ENCODE measurements around the gene SFRP2.

The SFRP2 gene

DNA sequence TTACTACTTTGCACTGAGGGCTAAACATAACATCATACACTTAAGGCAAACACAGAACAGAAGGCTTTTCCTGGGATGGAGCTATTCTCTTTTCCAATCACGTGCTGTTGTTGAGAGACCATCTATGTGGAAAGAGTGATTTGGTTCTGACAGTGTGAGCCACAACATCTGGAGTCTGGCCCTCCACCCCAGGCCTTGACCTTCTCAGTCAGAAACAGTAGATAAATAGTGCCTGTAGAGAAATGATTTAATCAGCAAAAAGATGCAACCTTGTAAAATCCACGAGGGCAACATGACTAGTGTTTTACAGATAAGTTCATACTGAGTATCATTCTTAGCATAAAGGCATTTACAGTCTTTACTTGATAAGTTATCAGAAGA lies 10.8 kb upstream of the SFRP2 start:
- Histone ChIP-seq H3K4me1 (ENCODE audit: insufficient read depth, low read length) (peaks cover 4% of the 10 kb centered on the region; the same call in 1 of the 2 replicates), H3K9me3 (ENCODE audit: insufficient read depth, low read length, severe bottlenecking) (no peaks in the 10 kb centered on the region), H3K36me3 (ENCODE audit: insufficient read depth, low read length) (no peaks in the 10 kb centered on the region), H3K4me3 (ENCODE audit: low read depth in 1 of 2, low read length in 2 of 2) (no peak overlapping the region), H4K20me1 (ENCODE audit: insufficient read depth, low read length) (no peaks in the 10 kb centered on the region), H3K79me2 (ENCODE audit: insufficient read depth, low read length) (no peaks in the 10 kb centered on the region), H3K27me3 (ENCODE audit: insufficient read depth, low read length, poor library complexity) (no peaks in the 10 kb centered on the region), H3K4me2 (ENCODE audit: insufficient read depth, low read length) (no peak overlapping the region), H2AFZ (ENCODE audit: low read depth, low read length) (no peak overlapping the region), H3K9ac (ENCODE audit: low read depth, low read length) (no peak overlapping the region), H3K27ac (ENCODE audit: low read length) (no peak overlapping the region)
- TF ChIP-seq, protein P1, sequence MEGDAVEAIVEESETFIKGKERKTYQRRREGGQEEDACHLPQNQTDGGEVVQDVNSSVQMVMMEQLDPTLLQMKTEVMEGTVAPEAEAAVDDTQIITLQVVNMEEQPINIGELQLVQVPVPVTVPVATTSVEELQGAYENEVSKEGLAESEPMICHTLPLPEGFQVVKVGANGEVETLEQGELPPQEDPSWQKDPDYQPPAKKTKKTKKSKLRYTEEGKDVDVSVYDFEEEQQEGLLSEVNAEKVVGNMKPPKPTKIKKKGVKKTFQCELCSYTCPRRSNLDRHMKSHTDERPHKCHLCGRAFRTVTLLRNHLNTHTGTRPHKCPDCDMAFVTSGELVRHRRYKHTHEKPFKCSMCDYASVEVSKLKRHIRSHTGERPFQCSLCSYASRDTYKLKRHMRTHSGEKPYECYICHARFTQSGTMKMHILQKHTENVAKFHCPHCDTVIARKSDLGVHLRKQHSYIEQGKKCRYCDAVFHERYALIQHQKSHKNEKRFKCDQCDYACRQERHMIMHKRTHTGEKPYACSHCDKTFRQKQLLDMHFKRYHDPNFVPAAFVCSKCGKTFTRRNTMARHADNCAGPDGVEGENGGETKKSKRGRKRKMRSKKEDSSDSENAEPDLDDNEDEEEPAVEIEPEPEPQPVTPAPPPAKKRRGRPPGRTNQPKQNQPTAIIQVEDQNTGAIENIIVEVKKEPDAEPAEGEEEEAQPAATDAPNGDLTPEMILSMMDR (IDR thresholded peaks at IDR 0.05; ENCODE audit: borderline replicate concordance, extremely low read depth, low read length, poor library complexity, severe bottlenecking) = no peak
- no peak for TF ChIP-seq EZH2 (IDR thresholded peaks at IDR 0.05; ENCODE audit: borderline replicate concordance, low read depth, low read length, severe bottlenecking)
- DNase-seq (no peak), ATAC-seq (ENCODE audit: insufficient read depth, low read depth) (no peak)

DNA sequence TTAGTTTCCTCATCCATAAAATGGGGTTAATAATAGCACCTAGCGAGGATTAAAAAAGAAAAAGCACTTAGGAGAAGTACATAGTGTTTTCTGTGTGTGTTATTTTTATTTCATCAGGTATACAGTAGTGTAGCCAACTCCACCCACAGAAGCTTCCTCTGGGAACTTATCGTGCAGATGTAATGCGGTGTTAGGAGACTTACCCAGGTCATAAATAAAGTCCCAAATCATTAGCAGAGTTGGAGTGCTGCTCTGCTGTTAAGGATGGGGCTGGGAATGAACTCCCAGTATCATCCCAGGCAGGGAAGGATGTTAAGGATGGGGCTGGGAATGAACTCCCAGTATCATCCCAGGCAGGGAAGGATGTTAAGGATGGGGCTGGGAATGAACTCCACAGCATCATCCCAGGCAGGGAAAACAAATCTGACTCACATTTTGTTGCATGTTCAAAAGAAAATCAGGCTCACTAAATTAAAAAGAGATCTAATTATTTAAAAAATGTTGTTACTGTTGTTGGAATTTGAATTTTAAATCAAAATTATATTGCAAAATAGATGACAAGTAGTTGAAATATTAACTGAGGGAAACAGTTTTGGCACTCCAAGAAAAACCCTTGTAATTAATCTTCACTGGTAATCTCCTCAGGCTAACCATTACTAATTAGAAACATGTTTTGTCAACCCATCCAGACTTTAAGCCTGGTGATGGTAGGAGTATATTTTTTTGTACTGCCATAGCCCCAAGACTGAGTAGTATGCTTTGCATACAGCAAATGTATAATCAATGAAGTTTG lies 10.2 kb upstream of the SFRP2 start:
- Histone ChIP-seq H2AFZ (ENCODE audit: low read depth, low read length) (no peak overlapping the region), H3K4me2 (ENCODE audit: insufficient read depth, low read length) (no peak overlapping the region)
- TF ChIP-seq EZH2 (IDR thresholded peaks at IDR 0.05; ENCODE audit: borderline replicate concordance, low read depth, low read length, severe bottlenecking) = no peak
- TF ChIP-seq, protein P1 (IDR thresholded peaks at IDR 0.05; ENCODE audit: borderline replicate concordance, extremely low read depth, low read length, poor library complexity, severe bottlenecking) = no peak

DNA sequence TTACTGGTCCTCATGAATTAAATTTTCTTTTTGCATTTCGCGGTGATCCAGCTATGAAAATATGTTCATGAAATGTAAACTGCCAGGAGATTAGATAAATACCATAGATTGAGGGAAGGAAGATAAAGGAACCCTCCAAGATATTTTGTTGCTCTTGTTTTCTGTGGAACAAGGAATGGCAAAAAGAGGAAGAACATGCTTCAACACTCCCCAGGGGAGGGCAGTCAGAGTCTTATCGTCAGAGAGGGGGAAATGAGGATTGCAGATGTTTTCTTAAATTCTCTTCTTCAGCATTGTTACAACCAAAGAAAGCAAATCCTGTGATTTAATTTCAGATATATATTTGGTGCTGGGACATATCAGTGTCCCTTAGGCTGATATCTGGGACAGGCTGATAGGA lies 9.5 kb upstream of the SFRP2 start:
- no peak overlapping the region for H3K9ac ChIP-seq (ENCODE audit: low read depth, low read length)
- H4K20me1 ChIP-seq (ENCODE audit: insufficient read depth, low read length) = no peaks in the 10 kb centered on the region
- no peak overlapping the region for H2AFZ ChIP-seq (ENCODE audit: low read depth, low read length)
- DNase-seq (no peak), ATAC-seq (ENCODE audit: insufficient read depth, low read depth) (no peak)
- H3K4me3 ChIP-seq (ENCODE audit: low read depth in 1 of 2, low read length in 2 of 2) = no peak overlapping the region
- H3K36me3 ChIP-seq (ENCODE audit: insufficient read depth, low read length) = no peaks in the 10 kb centered on the region
- TF ChIP-seq EZH2 (IDR thresholded peaks at IDR 0.05; ENCODE audit: borderline replicate concordance, low read depth, low read length, severe bottlenecking) = no peak
- TF ChIP-seq, protein P1 (IDR thresholded peaks at IDR 0.05; ENCODE audit: borderline replicate concordance, extremely low read depth, low read length, poor library complexity, severe bottlenecking) = no peak
- no peaks in the 10 kb centered on the region for H3K27me3 ChIP-seq (ENCODE audit: insufficient read depth, low read length, poor library complexity)
- no peak overlapping the region for H3K27ac ChIP-seq (ENCODE audit: low read length)
- H3K79me2 ChIP-seq (ENCODE audit: insufficient read depth, low read length) = no peaks in the 10 kb centered on the region
- H3K9me3 ChIP-seq (ENCODE audit: insufficient read depth, low read length, severe bottlenecking) = no peaks in the 10 kb centered on the region
- H3K4me1 ChIP-seq (ENCODE audit: insufficient read depth, low read length) = no peaks in the 10 kb centered on the region
- H3K4me2 ChIP-seq (ENCODE audit: insufficient read depth, low read length) = no peak overlapping the region

More for the DNA sequence above, 10.2 kb upstream of the SFRP2 start:
- no peak overlapping the region for H3K9ac ChIP-seq (ENCODE audit: low read depth, low read length)
- H3K27me3 ChIP-seq (ENCODE audit: insufficient read depth, low read length, poor library complexity) = no peaks in the 10 kb centered on the region
- ATAC-seq (ENCODE audit: insufficient read depth, low read depth) = no peak
- H3K4me3 ChIP-seq (ENCODE audit: low read depth in 1 of 2, low read length in 2 of 2) = no peak overlapping the region
- no peaks in the 10 kb centered on the region for H3K79me2 ChIP-seq (ENCODE audit: insufficient read depth, low read length)
- H4K20me1 ChIP-seq (ENCODE audit: insufficient read depth, low read length) = no peaks in the 10 kb centered on the region
- H3K27ac ChIP-seq (ENCODE audit: low read length) = no peak overlapping the region
- H3K36me3 ChIP-seq (ENCODE audit: insufficient read depth, low read length) = no peaks in the 10 kb centered on the region
- no peak for DNase-seq
- H3K4me1 ChIP-seq (ENCODE audit: insufficient read depth, low read length) = no peaks in the 10 kb centered on the region
- H3K9me3 ChIP-seq (ENCODE audit: insufficient read depth, low read length, severe bottlenecking) = no peaks in the 10 kb centered on the region
